ENCODE measurements around the gene MINK1.

DNA sequence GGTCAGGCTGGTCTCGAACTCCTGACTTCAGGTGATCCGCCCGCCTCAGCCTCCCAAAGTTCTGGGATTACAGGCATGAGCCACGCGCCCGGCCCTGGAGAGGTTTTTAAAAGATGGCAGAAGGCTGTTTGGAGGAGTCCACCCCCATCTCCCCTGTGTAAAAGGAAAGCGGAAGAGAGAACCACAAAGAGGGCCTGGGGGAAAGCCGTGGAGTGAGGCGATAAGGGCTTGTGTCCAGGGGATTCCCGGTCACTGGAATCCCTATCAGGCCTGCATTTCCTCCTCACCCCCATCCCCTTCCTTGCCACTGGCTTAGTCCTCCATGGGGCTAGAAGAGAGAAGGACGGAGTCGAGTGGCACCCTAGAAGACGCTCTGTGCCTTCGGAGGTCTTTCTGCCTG lies 98.8 kb downstream of the MINK1 start, which contains the start of gene GP1BA:
- no peak for TF ChIP-seq AEBP2 (tag by site-specific recombination; IDR thresholded peaks at IDR 0.05; ENCODE audit: borderline replicate concordance)
- no peak for TF ChIP-seq ZNF514 (tag by site-specific recombination; IDR thresholded peaks at IDR 0.05)
- no peak for TF ChIP-seq ZSCAN5A (tag by site-specific recombination; IDR thresholded peaks at IDR 0.05)
- TF ChIP-seq, protein P1, sequence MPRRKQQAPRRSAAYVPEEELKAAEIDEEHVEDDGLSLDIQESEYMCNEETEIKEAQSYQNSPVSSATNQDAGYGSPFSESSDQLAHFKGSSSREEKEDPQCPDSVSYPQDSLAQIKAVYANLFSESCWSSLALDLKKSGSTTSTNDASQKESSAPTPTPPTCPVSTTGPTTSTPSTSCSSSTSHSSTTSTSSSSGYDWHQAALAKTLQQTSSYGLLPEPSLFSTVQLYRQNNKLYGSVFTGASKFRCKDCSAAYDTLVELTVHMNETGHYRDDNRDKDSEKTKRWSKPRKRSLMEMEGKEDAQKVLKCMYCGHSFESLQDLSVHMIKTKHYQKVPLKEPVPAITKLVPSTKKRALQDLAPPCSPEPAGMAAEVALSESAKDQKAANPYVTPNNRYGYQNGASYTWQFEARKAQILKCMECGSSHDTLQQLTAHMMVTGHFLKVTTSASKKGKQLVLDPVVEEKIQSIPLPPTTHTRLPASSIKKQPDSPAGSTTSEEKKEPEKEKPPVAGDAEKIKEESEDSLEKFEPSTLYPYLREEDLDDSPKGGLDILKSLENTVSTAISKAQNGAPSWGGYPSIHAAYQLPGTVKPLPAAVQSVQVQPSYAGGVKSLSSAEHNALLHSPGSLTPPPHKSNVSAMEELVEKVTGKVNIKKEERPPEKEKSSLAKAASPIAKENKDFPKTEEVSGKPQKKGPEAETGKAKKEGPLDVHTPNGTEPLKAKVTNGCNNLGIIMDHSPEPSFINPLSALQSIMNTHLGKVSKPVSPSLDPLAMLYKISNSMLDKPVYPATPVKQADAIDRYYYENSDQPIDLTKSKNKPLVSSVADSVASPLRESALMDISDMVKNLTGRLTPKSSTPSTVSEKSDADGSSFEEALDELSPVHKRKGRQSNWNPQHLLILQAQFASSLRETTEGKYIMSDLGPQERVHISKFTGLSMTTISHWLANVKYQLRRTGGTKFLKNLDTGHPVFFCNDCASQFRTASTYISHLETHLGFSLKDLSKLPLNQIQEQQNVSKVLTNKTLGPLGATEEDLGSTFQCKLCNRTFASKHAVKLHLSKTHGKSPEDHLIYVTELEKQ (tag by site-specific recombination; IDR thresholded peaks at IDR 0.05; ENCODE audit: borderline replicate concordance) = no peak
- TF ChIP-seq, protein P2, sequence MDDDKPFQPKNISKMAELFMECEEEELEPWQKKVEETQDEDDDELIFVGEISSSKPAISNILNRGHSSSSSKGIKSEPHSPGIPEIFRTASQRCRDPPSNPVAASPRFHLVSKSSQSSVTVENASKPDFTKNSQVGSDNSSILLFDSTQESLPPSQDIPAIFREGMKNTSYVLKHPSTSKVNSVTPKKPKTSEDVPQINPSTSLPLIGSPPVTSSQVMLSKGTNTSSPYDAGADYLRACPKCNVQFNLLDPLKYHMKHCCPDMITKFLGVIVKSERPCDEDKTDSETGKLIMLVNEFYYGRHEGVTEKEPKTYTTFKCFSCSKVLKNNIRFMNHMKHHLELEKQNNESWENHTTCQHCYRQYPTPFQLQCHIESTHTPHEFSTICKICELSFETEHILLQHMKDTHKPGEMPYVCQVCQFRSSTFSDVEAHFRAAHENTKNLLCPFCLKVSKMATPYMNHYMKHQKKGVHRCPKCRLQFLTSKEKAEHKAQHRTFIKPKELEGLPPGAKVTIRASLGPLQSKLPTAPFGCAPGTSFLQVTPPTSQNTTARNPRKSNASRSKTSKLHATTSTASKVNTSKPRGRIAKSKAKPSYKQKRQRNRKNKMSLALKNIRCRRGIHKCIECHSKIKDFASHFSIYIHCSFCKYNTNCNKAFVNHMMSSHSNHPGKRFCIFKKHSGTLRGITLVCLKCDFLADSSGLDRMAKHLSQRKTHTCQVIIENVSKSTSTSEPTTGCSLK (tag by site-specific recombination; IDR thresholded peaks at IDR 0.05) = no peak
- TF ChIP-seq, protein P3, sequence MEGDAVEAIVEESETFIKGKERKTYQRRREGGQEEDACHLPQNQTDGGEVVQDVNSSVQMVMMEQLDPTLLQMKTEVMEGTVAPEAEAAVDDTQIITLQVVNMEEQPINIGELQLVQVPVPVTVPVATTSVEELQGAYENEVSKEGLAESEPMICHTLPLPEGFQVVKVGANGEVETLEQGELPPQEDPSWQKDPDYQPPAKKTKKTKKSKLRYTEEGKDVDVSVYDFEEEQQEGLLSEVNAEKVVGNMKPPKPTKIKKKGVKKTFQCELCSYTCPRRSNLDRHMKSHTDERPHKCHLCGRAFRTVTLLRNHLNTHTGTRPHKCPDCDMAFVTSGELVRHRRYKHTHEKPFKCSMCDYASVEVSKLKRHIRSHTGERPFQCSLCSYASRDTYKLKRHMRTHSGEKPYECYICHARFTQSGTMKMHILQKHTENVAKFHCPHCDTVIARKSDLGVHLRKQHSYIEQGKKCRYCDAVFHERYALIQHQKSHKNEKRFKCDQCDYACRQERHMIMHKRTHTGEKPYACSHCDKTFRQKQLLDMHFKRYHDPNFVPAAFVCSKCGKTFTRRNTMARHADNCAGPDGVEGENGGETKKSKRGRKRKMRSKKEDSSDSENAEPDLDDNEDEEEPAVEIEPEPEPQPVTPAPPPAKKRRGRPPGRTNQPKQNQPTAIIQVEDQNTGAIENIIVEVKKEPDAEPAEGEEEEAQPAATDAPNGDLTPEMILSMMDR (tag by site-specific recombination; IDR thresholded peaks at IDR 0.05) = no peak
- TF ChIP-seq ZBTB1 (tag by site-specific recombination; IDR thresholded peaks at IDR 0.05) = no peak
- no peak for TF ChIP-seq RBAK (tag by site-specific recombination; IDR thresholded peaks at IDR 0.05)
- TF ChIP-seq, protein P4, sequence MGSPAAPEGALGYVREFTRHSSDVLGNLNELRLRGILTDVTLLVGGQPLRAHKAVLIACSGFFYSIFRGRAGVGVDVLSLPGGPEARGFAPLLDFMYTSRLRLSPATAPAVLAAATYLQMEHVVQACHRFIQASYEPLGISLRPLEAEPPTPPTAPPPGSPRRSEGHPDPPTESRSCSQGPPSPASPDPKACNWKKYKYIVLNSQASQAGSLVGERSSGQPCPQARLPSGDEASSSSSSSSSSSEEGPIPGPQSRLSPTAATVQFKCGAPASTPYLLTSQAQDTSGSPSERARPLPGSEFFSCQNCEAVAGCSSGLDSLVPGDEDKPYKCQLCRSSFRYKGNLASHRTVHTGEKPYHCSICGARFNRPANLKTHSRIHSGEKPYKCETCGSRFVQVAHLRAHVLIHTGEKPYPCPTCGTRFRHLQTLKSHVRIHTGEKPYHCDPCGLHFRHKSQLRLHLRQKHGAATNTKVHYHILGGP (tag by site-specific recombination; IDR thresholded peaks at IDR 0.05) = no peak
- TF ChIP-seq ZNF658 (tag by site-specific recombination; IDR thresholded peaks at IDR 0.05) = no peak
- TF ChIP-seq KLF16 (tag by site-specific recombination; IDR thresholded peaks at IDR 0.05) = no peak
- TF ChIP-seq BCL11A (tag by site-specific recombination; IDR thresholded peaks at IDR 0.05; ENCODE audit: low read depth) = no peak
- TF ChIP-seq, protein P5, sequence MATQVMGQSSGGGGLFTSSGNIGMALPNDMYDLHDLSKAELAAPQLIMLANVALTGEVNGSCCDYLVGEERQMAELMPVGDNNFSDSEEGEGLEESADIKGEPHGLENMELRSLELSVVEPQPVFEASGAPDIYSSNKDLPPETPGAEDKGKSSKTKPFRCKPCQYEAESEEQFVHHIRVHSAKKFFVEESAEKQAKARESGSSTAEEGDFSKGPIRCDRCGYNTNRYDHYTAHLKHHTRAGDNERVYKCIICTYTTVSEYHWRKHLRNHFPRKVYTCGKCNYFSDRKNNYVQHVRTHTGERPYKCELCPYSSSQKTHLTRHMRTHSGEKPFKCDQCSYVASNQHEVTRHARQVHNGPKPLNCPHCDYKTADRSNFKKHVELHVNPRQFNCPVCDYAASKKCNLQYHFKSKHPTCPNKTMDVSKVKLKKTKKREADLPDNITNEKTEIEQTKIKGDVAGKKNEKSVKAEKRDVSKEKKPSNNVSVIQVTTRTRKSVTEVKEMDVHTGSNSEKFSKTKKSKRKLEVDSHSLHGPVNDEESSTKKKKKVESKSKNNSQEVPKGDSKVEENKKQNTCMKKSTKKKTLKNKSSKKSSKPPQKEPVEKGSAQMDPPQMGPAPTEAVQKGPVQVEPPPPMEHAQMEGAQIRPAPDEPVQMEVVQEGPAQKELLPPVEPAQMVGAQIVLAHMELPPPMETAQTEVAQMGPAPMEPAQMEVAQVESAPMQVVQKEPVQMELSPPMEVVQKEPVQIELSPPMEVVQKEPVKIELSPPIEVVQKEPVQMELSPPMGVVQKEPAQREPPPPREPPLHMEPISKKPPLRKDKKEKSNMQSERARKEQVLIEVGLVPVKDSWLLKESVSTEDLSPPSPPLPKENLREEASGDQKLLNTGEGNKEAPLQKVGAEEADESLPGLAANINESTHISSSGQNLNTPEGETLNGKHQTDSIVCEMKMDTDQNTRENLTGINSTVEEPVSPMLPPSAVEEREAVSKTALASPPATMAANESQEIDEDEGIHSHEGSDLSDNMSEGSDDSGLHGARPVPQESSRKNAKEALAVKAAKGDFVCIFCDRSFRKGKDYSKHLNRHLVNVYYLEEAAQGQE (tag by site-specific recombination; IDR thresholded peaks at IDR 0.05) = no peak
